ENCODE measurements around the gene USH2A.

The USH2A gene

DNA sequence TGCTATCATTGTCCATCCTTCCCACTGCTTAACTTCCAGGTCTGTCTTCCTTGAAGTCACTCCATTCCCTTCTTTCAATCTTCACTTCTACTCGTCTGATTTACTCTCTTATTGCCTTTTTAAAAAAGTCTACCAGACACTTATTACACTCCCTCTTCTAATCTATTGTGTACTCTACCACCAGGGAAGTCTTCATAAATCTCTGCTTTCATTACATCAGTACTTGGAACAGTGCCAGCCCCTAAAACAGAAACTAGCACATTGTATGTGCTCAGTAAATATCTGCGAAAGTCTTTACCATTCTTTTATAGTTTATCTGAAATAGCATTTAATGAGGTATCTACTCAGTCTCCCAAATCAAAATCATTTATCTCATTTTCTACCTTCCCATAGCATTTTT lies 236.4 kb downstream of the USH2A start:
- Histone ChIP-seq H3K9ac (ENCODE audit: low read depth, low read length, poor library complexity, severe bottlenecking) (no peak overlapping the region), H3F3A (ENCODE audit: low read depth) (no peaks in the 10 kb centered on the region), H4K20me1 (ENCODE audit: insufficient read depth, low read length, poor library complexity, severe bottlenecking) (no peaks in the 10 kb centered on the region), H3K9me2 (replicated peaks; ENCODE audit: low read depth, low read length) (no peaks in the 10 kb centered on the region; the same call in 1 of the 2 replicates), H3K9me3 (ENCODE audit: insufficient read depth, low read depth, low read length) (no peaks in the 10 kb centered on the region), H2AFZ (ENCODE audit: low read length) (no peak overlapping the region), H3K4me3 (ENCODE audit: low read length, poor library complexity, severe bottlenecking) (no peak overlapping the region), H3K27me3 (ENCODE audit: insufficient read depth, low read length, poor library complexity, severe bottlenecking) (no peaks in the 10 kb centered on the region), H3K4me1 (ENCODE audit: insufficient read depth, low read length, poor library complexity, severe bottlenecking) (no peaks in the 10 kb centered on the region), H3K36me3 (ENCODE audit: insufficient read depth, low read length) (no peaks in the 10 kb centered on the region), H3K79me2 (ENCODE audit: insufficient read depth, low read length) (no peaks in the 10 kb centered on the region), H3K4me2 (ENCODE audit: low read depth, low read length, poor library complexity, severe bottlenecking) (no peak overlapping the region)
- TF ChIP-seq, protein P1, sequence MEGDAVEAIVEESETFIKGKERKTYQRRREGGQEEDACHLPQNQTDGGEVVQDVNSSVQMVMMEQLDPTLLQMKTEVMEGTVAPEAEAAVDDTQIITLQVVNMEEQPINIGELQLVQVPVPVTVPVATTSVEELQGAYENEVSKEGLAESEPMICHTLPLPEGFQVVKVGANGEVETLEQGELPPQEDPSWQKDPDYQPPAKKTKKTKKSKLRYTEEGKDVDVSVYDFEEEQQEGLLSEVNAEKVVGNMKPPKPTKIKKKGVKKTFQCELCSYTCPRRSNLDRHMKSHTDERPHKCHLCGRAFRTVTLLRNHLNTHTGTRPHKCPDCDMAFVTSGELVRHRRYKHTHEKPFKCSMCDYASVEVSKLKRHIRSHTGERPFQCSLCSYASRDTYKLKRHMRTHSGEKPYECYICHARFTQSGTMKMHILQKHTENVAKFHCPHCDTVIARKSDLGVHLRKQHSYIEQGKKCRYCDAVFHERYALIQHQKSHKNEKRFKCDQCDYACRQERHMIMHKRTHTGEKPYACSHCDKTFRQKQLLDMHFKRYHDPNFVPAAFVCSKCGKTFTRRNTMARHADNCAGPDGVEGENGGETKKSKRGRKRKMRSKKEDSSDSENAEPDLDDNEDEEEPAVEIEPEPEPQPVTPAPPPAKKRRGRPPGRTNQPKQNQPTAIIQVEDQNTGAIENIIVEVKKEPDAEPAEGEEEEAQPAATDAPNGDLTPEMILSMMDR (conservative IDR thresholded peaks at IDR 0.05; ENCODE audit: low read length) = no peak
- TF ChIP-seq EZH2phosphoT487 (IDR thresholded peaks at IDR 0.05; ENCODE audit: borderline replicate concordance) = no peak

DNA sequence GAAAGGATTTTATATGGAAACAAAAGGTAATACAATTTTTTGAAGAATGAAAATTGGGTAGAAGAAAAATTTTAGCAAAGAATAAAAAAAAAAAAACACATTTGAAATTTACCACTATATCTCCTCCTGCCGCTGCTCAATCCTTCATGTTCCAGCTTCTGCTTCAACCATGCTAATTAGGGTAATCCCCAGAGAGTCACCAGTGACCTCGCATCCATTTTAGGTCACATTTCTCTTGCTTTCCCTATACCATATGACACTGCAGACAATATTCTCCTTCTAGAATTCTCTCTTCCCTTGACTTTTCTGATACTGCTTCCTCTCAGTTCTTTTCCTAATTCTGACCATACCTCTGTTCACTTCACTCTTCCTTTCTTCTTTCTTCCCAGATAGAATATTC lies 237.1 kb downstream of the USH2A start:
- no peak overlapping the region for H3K9ac ChIP-seq (ENCODE audit: low read depth, low read length, poor library complexity, severe bottlenecking)
- no peaks in the 10 kb centered on the region for H3K27me3 ChIP-seq (ENCODE audit: insufficient read depth, low read length, poor library complexity, severe bottlenecking)
- H3K9me2 ChIP-seq (replicated peaks; ENCODE audit: low read depth, low read length) = no peaks in the 10 kb centered on the region; the same call in 1 of the 2 replicates
- no peaks in the 10 kb centered on the region for H3K9me3 ChIP-seq (ENCODE audit: insufficient read depth, low read depth, low read length)
- no peak overlapping the region for H2AFZ ChIP-seq (ENCODE audit: low read length)
- no peaks in the 10 kb centered on the region for H4K20me1 ChIP-seq (ENCODE audit: insufficient read depth, low read length, poor library complexity, severe bottlenecking)
- no peaks in the 10 kb centered on the region for H3F3A ChIP-seq (ENCODE audit: low read depth)
- no peaks in the 10 kb centered on the region for H3K79me2 ChIP-seq (ENCODE audit: insufficient read depth, low read length)
- no peak overlapping the region for H3K4me2 ChIP-seq (ENCODE audit: low read depth, low read length, poor library complexity, severe bottlenecking)
- no peak overlapping the region for H3K4me3 ChIP-seq (ENCODE audit: low read length, poor library complexity, severe bottlenecking)
- H3K4me1 ChIP-seq (ENCODE audit: insufficient read depth, low read length, poor library complexity, severe bottlenecking) = no peaks in the 10 kb centered on the region
- TF ChIP-seq EZH2phosphoT487 (IDR thresholded peaks at IDR 0.05; ENCODE audit: borderline replicate concordance) = no peak
- TF ChIP-seq, protein P1 (conservative IDR thresholded peaks at IDR 0.05; ENCODE audit: low read length) = no peak
- no peaks in the 10 kb centered on the region for H3K36me3 ChIP-seq (ENCODE audit: insufficient read depth, low read length)

DNA sequence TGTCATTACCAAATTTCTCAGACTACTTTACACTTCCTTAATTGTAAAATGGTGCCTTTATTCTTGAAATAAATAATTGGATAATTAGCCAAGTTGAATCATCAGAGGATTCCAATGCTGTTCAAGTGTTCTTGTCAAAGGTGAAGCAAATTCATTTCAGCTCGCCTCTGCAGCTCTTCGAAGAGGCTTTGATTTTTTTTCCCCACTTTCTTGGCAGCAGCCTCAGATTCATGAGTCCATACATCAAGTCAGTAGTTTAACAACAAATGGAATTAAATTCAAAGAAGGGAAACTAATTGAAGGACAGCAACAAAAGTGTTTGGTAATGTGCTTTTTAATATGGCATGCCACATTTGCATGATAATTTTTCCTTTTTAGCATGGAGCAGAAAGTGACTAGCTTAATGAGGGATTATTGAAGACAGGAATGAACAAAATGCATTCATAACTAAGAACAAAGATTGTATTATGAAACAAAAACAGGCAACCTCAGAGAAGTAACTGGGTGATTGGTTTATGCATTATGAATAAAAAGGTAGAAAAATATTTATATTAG lies 239.0 kb downstream of the USH2A start:
- Histone ChIP-seq H3K9me2 (replicated peaks; ENCODE audit: low read depth, low read length) (no peaks in the 10 kb centered on the region), H3K36me3 (ENCODE audit: insufficient read depth, low read length) (no peaks in the 10 kb centered on the region), H3K9ac (ENCODE audit: low read depth, low read length, poor library complexity, severe bottlenecking) (no peak overlapping the region), H3K9me3 (ENCODE audit: insufficient read depth, low read depth, low read length) (no peaks in the 10 kb centered on the region), H2AFZ (ENCODE audit: low read length) (no peak overlapping the region), H3K27me3 (ENCODE audit: insufficient read depth, low read length, poor library complexity, severe bottlenecking) (no peaks in the 10 kb centered on the region), H3K79me2 (ENCODE audit: insufficient read depth, low read length) (no peaks in the 10 kb centered on the region), H3K4me3 (ENCODE audit: low read length, poor library complexity, severe bottlenecking) (no peak overlapping the region), H3F3A (ENCODE audit: low read depth) (no peaks in the 10 kb centered on the region), H3K4me1 (ENCODE audit: insufficient read depth, low read length, poor library complexity, severe bottlenecking) (no peaks in the 10 kb centered on the region), H4K20me1 (ENCODE audit: insufficient read depth, low read length, poor library complexity, severe bottlenecking) (no peaks in the 10 kb centered on the region), H3K4me2 (ENCODE audit: low read depth, low read length, poor library complexity, severe bottlenecking) (no peak overlapping the region)
- TF ChIP-seq, protein P1 (conservative IDR thresholded peaks at IDR 0.05; ENCODE audit: low read length) = no peak
- no peak for TF ChIP-seq EZH2phosphoT487 (IDR thresholded peaks at IDR 0.05; ENCODE audit: borderline replicate concordance)
